Stimulated activated naive CD4-positive, alpha-beta T cell (primary cell): ENCODE results near the gene FRMD4A.

ENCODE experiments used
- DNase-seq, 6 experiments: peaks; one replicate each; lab custom pipeline; 2025; lab: John Stamatoyannopoulos, UW

FRMD4A gene

DNA sequence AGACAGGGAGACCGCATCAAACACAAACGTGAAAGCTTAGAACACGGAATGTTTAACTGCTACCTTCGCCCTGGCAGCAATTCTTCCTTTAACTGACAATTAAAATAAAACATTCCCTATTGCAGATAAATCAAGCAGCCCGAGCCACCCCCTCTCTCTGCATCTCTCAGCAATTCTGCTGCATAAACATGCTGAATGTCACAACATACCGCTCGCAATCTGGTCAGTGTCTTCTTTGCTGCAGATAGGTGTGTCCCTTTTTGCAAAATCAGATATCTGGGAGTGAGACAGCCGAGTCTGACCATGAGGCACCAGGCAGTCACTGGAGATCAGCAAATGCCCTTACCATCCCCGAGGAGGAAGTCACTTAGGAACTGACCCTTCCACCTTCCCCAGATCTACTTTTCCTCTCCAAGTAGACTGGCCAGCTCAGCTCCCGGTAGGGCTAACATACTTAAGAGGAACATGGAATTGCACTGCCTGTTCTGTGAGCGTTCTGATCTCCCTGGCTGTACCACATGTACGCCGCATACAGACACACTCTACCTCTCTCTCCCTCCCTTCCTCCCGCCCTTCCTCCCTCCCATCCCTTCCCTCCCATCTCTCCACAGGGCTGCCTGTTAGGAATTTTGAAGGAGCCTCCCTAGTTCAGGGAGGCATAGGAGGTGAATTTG lies at the start of gene FRMD4A:
FRMD4A (minus strand) TSS at position 537 of the 674 bp plus-strand sequence.
- no peak for DNase-seq

GRCh38 chr10:14379556-14380280 lies 49.0 kb upstream of the FRMD4A start:
- no peak for DNase-seq

DNA sequence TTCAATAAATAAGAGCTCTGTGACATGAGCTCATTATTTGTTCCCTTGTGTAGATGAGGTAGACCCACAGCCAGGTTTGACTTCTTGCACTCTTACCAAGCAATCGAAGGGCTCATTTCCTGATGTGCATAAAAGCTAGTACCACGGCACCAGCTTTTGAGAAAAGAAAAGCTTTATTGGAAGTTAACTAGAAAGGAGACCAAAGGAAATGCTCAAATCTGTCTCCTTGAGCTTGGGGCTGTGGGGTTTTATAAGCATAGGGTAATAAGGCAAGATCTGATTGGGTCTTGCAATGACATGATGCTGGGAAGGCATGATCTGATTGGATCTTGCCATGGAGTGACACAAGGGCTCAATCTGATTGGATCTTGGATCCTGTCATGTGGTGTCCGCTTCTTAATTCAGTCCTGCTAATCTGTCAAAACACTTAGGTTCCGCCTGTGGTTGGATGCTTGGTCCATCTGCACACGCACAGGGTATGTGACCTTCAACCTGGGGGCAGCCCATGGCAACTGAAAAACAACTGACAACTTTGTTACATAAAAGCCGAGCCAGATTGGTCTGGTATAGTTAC lies 47.8 kb upstream of the FRMD4A start:
- no peak for DNase-seq

GRCh38 chr10:14377591-14378175 lies 47.0 kb upstream of the FRMD4A start:
- DNase-seq, result no peak

- DNase-seq, result no peak
Measured at GRCh38 chr10:14374745-14375445, 44.2 kb upstream of the FRMD4A start.

DNA sequence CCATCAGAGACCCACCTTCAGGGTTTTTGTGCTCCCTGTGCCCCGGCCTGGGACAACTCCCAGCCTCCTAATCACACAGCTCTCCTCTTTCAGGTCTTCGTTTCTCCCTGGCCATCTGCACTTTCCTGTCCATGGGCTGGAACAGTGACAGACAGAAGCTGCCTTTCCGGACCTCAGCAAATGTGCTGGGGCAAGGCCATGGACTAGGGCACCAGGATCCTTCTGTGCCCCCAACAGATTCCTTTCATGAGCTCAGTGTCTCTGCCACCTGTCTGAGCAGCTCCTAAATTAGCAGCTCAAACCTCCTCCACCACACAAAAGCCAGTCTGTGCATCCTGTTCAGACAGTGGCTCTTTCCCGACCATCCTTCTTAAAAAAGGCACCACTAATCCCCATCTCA lies 41.9 kb upstream of the FRMD4A start:
- no peak for DNase-seq

GRCh38 chr10:14371581-14371980 lies 40.9 kb upstream of the FRMD4A start:
- no peak for DNase-seq

GRCh38 chr10:14370894-14371293 lies 40.2 kb upstream of the FRMD4A start:
- no peak for DNase-seq

- DNase-seq, result no peak
Measured at GRCh38 chr10:14369906-14370305, 39.2 kb upstream of the FRMD4A start.

- no peak for DNase-seq
Measured at GRCh38 chr10:14366760-14367159, 36.0 kb upstream of the FRMD4A start.

GRCh38 chr10:14365266-14365665 lies 34.5 kb upstream of the FRMD4A start:
- DNase-seq, result no peak

DNA sequence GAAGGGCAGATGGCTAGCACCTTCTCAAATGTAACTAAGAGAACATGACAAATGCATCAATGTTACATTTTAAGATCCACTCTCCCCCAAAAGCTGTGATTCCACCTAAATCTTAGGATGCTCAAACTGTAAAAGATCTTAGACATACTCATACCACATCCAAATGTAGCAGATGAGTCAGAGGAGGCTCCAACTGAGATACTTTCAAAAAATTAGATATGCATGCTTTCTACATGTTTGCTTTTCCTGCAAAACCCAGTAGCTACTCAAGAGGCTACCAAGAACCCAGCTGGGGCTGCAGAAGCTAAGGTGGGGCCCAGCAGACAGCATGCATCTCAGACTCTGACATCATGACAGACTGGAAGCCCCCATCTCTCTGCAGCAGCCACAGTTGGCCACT lies 31.4 kb upstream of the FRMD4A start:
- no peak for DNase-seq

DNA sequence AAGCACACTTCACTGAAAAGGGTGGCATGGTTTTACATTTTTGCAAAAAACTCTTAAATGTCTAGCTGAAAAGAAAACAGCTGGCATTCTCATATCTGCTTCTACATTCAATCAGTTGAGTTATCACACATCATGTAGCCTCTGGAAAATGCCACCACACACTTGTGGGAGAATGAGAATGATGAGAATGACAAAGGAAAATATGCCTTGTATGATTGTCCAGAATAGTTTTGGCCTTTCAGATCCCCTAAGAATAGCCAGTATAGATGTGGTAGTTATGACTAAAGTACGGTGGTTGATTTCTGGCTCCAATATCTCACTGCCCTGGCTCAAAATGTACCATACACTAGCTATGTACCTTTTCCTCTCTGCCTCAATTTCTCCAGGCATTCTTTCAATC lies 30.2 kb upstream of the FRMD4A start:
- no peak for DNase-seq

- DNase-seq, result no peak
Measured at GRCh38 chr10:14360515-14360914, 29.8 kb upstream of the FRMD4A start.

GRCh38 chr10:14358886-14359573 lies 28.3 kb upstream of the FRMD4A start:
- no peak for DNase-seq

DNA sequence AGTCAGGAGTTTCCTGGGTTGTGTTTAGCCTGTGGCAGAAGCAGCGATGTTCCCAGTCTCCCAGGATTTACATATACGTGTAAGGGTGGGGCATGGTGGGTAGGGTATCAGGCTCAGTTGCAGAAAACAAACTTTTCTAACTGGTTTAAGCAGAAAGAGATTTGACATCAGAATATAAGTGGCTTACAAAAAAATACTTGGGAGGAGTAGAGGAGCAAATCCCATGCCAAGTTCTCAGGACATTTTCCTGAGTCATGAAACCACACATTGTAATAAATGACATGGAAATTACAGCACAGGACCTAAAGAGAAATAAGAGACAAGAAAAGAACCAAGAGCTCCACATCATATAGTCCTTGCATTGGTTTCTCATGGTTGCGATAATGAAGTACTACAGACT lies 26.2 kb upstream of the FRMD4A start:
- no peak for DNase-seq

DNA sequence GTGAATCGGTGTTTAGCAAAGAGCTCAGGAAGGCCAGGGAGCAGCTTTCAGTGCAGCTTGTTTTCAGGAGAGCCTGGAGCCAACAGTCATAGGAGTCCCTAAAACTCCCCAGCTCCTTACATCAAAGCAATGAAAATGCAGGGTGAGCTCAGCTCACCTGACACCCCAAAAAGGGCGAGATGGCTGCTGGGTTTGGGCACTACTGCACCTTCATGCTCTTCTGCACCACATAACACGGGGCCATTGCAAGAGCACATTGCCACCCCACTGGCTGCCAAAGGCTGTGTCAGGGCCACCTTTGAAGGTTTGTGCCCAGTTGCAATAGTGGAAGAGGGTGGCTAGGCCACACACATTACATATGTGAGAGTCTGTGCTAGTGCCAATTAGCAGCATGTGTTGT lies 25.0 kb upstream of the FRMD4A start:
- no peak for DNase-seq

- DNase-seq, result no peak
Measured at GRCh38 chr10:14353291-14353913, 22.7 kb upstream of the FRMD4A start.

GRCh38 chr10:14350006-14350405 lies 19.3 kb upstream of the FRMD4A start:
- no peak for DNase-seq

DNA sequence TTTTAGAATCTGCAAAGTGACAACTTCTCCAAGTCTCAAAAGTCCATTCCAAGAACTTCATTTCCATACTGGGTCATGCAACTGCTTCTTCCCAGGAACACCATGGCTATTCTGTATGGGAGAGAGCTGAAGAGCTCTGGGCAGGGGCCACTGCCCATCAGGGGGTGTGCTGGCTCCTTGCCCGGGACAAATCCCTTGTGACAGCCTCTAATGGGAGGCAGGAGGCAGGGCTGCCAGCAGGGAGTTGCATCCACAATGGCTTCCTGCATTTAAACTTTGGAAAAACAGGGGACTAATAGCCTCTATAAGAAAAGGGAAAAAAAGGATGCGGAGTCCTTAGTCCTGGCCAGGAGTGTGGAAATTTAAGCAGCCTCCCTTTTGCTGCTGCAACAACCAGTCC lies 18.4 kb upstream of the FRMD4A start:
- DNase-seq, result no peak

DNA sequence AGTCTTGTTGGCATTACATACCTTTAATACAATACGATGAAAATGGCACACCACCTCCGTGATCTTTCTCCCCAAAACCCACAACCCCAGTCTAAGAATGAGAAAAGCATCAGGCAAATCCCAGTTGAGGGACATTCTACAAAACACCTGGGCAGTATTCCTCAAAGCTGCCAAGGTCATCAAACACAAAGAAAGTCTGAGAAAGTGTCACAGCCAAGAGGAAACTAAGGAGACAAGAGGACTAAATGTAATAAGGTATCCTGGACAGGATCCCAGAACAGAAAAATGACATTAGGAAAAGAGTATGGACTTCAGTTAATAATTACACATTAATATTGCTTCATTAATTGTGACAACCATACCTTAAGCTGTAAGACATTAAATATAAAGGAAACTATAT lies 14.5 kb upstream of the FRMD4A start:
- DNase-seq, result no peak
